Measurements from ENCODE around the gene PHTF2. TPM values are rescaled to one million over a fixed set of nuclear protein-coding genes. Genes with fewer than 3 reads are reported as not detected.
A peak's percentile ranks its signal among the peaks of the same experiment; 100 is the strongest.

The PHTF2 gene
- total and polyA plus RNA-seq, 2 experiments from 2014 or later, result 13.3 to 26.9 TPM

GRCh38 chr7:77885155-77885554, 86.6 kb downstream of the PHTF2 start:
- no peak for DNase-seq (ENCODE audit: low spot score)
- H3K27ac ChIP-seq, result no peak overlapping the region
- 100% methylated on average over 4 of the region's 4 CpGs for WGBS (ENCODE audit: low lambda C conversion rate, missing lambda C conversion rate)

GRCh38 chr7:77887567-77887966, 89.0 kb downstream of the PHTF2 start:
- peak; percentile 17 for DNase-seq (ENCODE audit: low spot score)
- TF ChIP-seq EZH2phosphoT487 (IDR thresholded peaks at IDR 0.05; ENCODE audit: low read depth, severe bottlenecking, unreplicated experiment) (no peak), EZH2 (IDR thresholded peaks at IDR 0.05; ENCODE audit: borderline replicate concordance) (no peak), CTCF (IDR thresholded peaks at IDR 0.05; ENCODE audit: poor library complexity) (no peak)
- Histone ChIP-seq H3K27ac (no peak overlapping the region), H3K27me3 (no peaks in the 10 kb centered on the region), H3K36me3 (replicated peaks; ENCODE audit: insufficient read depth, low read depth) (no peaks in the 10 kb centered on the region), H4K20me1 (ENCODE audit: insufficient read depth, poor library complexity, severe bottlenecking) (no peaks in the 10 kb centered on the region), H3K79me2 (peaks cover 7% of the 10 kb centered on the region), H3K9me2 (replicated peaks; ENCODE audit: insufficient read depth) (no peaks in the 10 kb centered on the region), H3K4me3 (no peak overlapping the region), H3K9me3 (ENCODE audit: low read depth) (no peaks in the 10 kb centered on the region), H3K4me2 (no peak overlapping the region), H2AFZ (no peak overlapping the region), H3K4me1 (ENCODE audit: insufficient read depth) (no peaks in the 10 kb centered on the region)
- WGBS (ENCODE audit: low lambda C conversion rate, missing lambda C conversion rate), result 88% methylated on average over 1 of the region's 1 CpG

More at GRCh38 chr7:77885155-77885554, 86.6 kb downstream of the PHTF2 start:
- Histone ChIP-seq H3K36me3 (replicated peaks; ENCODE audit: insufficient read depth, low read depth) (no peaks in the 10 kb centered on the region), H2AFZ (no peak overlapping the region), H3K79me2 (peaks cover 7% of the 10 kb centered on the region), H3K4me1 (ENCODE audit: insufficient read depth) (no peaks in the 10 kb centered on the region), H3K4me3 (no peak overlapping the region), H3K9me2 (replicated peaks; ENCODE audit: insufficient read depth) (no peaks in the 10 kb centered on the region), H3K9me3 (ENCODE audit: low read depth) (no peaks in the 10 kb centered on the region), H3K4me2 (no peak overlapping the region), H3K27me3 (no peaks in the 10 kb centered on the region), H4K20me1 (ENCODE audit: insufficient read depth, poor library complexity, severe bottlenecking) (no peaks in the 10 kb centered on the region)
- TF ChIP-seq CTCF (IDR thresholded peaks at IDR 0.05; ENCODE audit: poor library complexity), result no peak
- TF ChIP-seq EZH2phosphoT487 (IDR thresholded peaks at IDR 0.05; ENCODE audit: low read depth, severe bottlenecking, unreplicated experiment), result no peak
- no peak for TF ChIP-seq EZH2 (IDR thresholded peaks at IDR 0.05; ENCODE audit: borderline replicate concordance)

GRCh38 chr7:77888998-77889397, 90.4 kb downstream of the PHTF2 start:
- Histone ChIP-seq H3K79me2 (peaks cover 7% of the 10 kb centered on the region), H3K27ac (no peak overlapping the region), H3K9me2 (replicated peaks; ENCODE audit: insufficient read depth) (no peaks in the 10 kb centered on the region), H2AFZ (no peak overlapping the region), H3K4me1 (ENCODE audit: insufficient read depth) (no peaks in the 10 kb centered on the region), H3K27me3 (no peaks in the 10 kb centered on the region), H3K9me3 (ENCODE audit: low read depth) (no peaks in the 10 kb centered on the region), H3K4me3 (no peak overlapping the region), H3K36me3 (replicated peaks; ENCODE audit: insufficient read depth, low read depth) (no peaks in the 10 kb centered on the region), H4K20me1 (ENCODE audit: insufficient read depth, poor library complexity, severe bottlenecking) (no peaks in the 10 kb centered on the region), H3K4me2 (no peak overlapping the region)
- TF ChIP-seq EZH2phosphoT487 (IDR thresholded peaks at IDR 0.05; ENCODE audit: low read depth, severe bottlenecking, unreplicated experiment) (no peak), EZH2 (IDR thresholded peaks at IDR 0.05; ENCODE audit: borderline replicate concordance) (no peak), CTCF (IDR thresholded peaks at IDR 0.05; ENCODE audit: poor library complexity) (no peak)
- no peak for DNase-seq (ENCODE audit: low spot score)
- WGBS (ENCODE audit: low lambda C conversion rate, missing lambda C conversion rate), result 94% methylated on average over 1 of the region's 1 CpG

- H3K4me2 ChIP-seq, result no peak overlapping the region
- no peak for DNase-seq (ENCODE audit: low spot score)
- no peak overlapping the region for H3K27ac ChIP-seq
- peaks cover 4% of the 10 kb centered on the region for H3K79me2 ChIP-seq
- H3K4me3 ChIP-seq, result no peak overlapping the region
- H3K27me3 ChIP-seq, result no peaks in the 10 kb centered on the region
- no peaks in the 10 kb centered on the region for H3K9me2 ChIP-seq (replicated peaks; ENCODE audit: insufficient read depth)
- TF ChIP-seq EZH2 (IDR thresholded peaks at IDR 0.05; ENCODE audit: borderline replicate concordance) (no peak), CTCF (IDR thresholded peaks at IDR 0.05; ENCODE audit: poor library complexity) (no peak), EZH2phosphoT487 (IDR thresholded peaks at IDR 0.05; ENCODE audit: low read depth, severe bottlenecking, unreplicated experiment) (no peak)
- no peaks in the 10 kb centered on the region for H4K20me1 ChIP-seq (ENCODE audit: insufficient read depth, poor library complexity, severe bottlenecking)
- WGBS (ENCODE audit: low lambda C conversion rate, missing lambda C conversion rate), result 87% methylated on average over 3 of the region's 3 CpGs
- H3K36me3 ChIP-seq (replicated peaks; ENCODE audit: insufficient read depth, low read depth), result no peaks in the 10 kb centered on the region
- H3K9me3 ChIP-seq (ENCODE audit: low read depth), result no peaks in the 10 kb centered on the region
- no peaks in the 10 kb centered on the region for H3K4me1 ChIP-seq (ENCODE audit: insufficient read depth)
- no peak overlapping the region for H2AFZ ChIP-seq
Measured at GRCh38 chr7:77893813-77894212, 95.2 kb downstream of the PHTF2 start.

Measured in hepatocyte (in vitro differentiated cells).